ENCODE measurements around the gene JPH2.

JPH2 gene

GRCh38 chr20:44102582-44102981 lies 84.4 kb downstream of the JPH2 start:
- DNase-seq (ENCODE audit: low spot score): no peak

GRCh38 chr20:44099832-44100231 lies 87.2 kb downstream of the JPH2 start:
- no peak for DNase-seq (ENCODE audit: low spot score)

- no peak for DNase-seq (ENCODE audit: low spot score)
Observed at GRCh38 chr20:44098657-44099056, 88.3 kb downstream of the JPH2 start.

GRCh38 chr20:44098256-44098630 lies 88.7 kb downstream of the JPH2 start:
- DNase-seq (ENCODE audit: low spot score): no peak

- DNase-seq (ENCODE audit: low spot score): no peak
Observed at GRCh38 chr20:44097521-44098255, 89.3 kb downstream of the JPH2 start.

GRCh38 chr20:44095831-44096230 lies 91.2 kb downstream of the JPH2 start:
- DNase-seq (ENCODE audit: low spot score): no peak

- DNase-seq (ENCODE audit: low spot score): no peak
Observed at GRCh38 chr20:44093249-44093582, 93.8 kb downstream of the JPH2 start.

- DNase-seq (ENCODE audit: low spot score): peak; percentile 22
Observed at GRCh38 chr20:44092551-44093248, 94.3 kb downstream of the JPH2 start.

GRCh38 chr20:44091026-44091425 lies 96.0 kb downstream of the JPH2 start:
- no peak for DNase-seq (ENCODE audit: low spot score)

- peak; percentile 24 for DNase-seq (ENCODE audit: low spot score)
Observed at GRCh38 chr20:44089987-44090674, 96.9 kb downstream of the JPH2 start.

GRCh38 chr20:44087857-44088120 lies 99.2 kb downstream of the JPH2 start:
- no peak for DNase-seq (ENCODE audit: low spot score)

GRCh38 chr20:44087051-44087856 lies 99.7 kb downstream of the JPH2 start:
- DNase-seq (ENCODE audit: low spot score): peak; percentile 23

GRCh38 chr20:44085616-44086434 lies 101.2 kb downstream of the JPH2 start:
- no peak for DNase-seq (ENCODE audit: low spot score)

GRCh38 chr20:44084891-44085290 lies 102.1 kb downstream of the JPH2 start:
- DNase-seq (ENCODE audit: low spot score): no peak

- no peak for DNase-seq (ENCODE audit: low spot score)
Observed at GRCh38 chr20:44084439-44084838, 102.5 kb downstream of the JPH2 start.

- no peak for DNase-seq (ENCODE audit: low spot score)
Observed at GRCh38 chr20:44083220-44083933, 103.6 kb downstream of the JPH2 start.

GRCh38 chr20:44081888-44082287 lies 105.1 kb downstream of the JPH2 start:
- DNase-seq (ENCODE audit: low spot score): no peak

GRCh38 chr20:44081476-44081875 lies 105.5 kb downstream of the JPH2 start:
- DNase-seq (ENCODE audit: low spot score): no peak

- peak; percentile 83 for DNase-seq (ENCODE audit: low spot score)
Observed at GRCh38 chr20:44080646-44081267, 106.2 kb downstream of the JPH2 start.

- DNase-seq (ENCODE audit: low spot score): no peak
Observed at GRCh38 chr20:44080064-44080463, 106.9 kb downstream of the JPH2 start.

GRCh38 chr20:44079291-44079690 lies 107.7 kb downstream of the JPH2 start:
- no peak for DNase-seq (ENCODE audit: low spot score)

All from pons (tissue), 1 donor.